ENCODE results near the gene DGCR2.
"Not testable (repeated sequence)": the region's sequence is repeated elsewhere in the genome, so short reads cannot be mapped to it uniquely, and the experiment has no call there.

DGCR2 gene

DNA sequence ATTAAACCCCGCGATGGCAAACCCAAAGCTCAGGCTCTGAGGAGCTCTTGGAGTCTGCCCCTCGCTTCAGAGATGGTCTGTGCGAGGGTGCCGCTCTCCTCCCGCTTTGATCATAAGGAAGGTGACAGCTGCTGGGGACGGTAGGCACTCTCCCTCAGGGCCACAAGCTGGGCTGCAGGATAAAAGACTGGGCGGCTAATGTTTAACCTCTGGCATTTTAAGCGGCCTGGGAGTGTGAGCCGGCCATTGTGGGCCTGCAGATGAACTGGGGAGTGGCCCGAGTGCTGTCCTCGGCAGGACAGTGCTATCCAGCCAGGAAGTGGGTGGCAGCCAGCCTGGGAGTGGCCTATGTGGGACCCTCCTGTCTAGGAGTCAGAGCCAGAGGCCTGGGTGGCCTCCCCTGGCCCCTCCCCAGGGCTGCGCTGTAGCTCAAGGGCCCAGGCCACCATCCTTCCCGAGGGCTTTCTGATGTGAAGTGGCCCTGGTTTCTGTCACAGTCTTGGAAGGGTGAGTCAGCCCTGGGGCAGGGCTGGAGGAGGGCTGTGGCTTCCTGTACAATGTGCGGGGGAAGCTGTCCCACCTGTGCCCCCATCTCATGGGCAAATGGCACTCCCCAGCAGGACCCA is 127.4 kb downstream of the DGCR2 start:
- no peak for DNase-seq

DNA sequence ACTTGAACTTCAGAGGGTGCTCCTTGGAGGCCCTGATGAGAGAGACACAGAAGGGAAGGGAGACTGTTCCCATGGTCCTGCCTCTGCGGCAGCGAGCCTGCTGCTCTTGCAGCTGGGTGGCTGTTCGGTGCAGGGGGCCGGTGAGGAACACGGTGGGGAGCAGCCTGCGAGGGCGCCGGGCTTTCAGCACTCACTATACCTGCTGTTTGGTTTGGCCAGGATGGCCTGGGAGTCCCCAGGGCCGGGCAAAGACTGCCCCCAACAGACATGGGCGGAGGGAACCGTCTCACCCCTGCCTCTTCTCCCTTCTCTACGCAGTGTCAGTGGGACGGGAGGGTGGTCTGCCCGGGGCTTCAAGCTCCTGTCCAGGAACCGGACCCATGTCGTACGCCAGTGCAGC is 128.2 kb downstream of the DGCR2 start:
- DNase-seq: no peak

DNA sequence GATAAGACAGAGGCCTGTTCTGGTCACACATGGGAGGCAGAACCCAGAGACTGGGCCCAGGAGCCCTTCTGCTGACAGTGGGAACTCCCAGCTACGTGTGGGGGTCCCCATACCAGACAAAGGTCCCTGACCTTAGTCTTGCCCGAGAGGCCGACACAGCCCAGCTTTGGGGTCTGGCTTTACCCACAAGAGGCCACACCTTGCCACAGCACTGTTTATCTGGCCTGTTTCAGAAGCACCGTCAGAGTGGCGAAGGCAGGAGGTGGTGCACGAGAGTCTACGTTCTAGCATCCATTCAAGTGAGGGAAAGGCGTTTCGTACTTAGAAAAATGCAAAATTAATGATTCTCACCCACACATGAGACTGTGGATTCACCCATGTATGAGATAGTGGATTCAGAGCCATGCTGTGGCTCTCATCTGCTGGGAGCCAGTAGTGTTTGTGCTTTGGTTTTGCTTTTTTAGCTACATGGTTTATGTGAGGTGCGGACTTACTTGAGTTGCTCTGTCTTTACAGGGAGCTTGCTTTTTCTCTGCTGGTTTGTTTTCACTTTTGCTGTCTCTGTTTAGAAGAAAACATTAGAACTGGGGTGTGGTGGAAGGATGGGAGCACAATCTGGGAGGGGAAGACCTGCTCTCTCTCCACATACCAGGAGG is 129.5 kb downstream of the DGCR2 start:
- no peak for DNase-seq

DNA sequence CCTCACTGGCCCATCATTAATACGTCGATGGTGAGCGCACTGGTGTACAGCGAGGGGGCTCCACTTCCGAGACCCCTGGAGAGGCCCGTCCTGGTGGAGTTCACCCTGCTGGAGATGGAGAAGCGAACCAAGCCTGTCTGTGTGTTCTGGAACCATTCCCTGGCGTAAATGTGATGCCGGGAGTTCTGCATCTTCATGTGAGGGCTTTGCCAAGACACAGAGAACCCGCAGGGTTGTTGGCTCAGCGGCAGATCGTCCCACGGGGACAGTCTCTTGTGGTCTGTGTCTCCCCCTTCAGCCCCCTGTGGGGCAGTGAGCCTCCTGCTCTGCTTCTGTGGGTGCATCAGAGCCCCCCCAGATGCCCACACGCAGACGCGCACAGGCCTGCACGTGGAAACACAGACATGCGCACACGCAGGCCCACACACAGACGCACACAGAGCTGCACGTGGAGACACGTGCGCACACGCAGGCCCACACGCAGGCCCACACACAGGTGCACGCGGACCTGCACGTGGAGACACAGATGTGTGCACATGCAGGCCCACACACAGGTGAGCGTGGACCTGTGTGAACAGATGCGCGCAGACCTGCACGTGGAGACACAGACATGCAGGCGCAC is 130.3 kb downstream of the DGCR2 start:
- DNase-seq: no peak

DNA sequence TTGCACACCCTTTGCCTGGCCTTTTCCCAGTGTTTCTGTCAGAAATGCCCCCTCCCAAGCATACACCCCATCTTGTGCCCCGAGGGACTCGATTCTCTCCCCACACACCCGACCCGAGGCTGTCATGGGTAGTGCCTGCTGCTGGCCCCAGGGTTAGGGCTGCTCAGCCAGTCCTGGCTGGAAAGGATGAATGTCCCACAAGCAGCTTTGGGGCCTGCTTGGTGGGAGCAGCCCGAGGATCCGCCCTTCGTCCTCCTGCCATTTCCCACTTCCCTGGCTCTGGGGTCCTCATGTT is 131.1 kb downstream of the DGCR2 start:
- DNase-seq: no peak

DNA sequence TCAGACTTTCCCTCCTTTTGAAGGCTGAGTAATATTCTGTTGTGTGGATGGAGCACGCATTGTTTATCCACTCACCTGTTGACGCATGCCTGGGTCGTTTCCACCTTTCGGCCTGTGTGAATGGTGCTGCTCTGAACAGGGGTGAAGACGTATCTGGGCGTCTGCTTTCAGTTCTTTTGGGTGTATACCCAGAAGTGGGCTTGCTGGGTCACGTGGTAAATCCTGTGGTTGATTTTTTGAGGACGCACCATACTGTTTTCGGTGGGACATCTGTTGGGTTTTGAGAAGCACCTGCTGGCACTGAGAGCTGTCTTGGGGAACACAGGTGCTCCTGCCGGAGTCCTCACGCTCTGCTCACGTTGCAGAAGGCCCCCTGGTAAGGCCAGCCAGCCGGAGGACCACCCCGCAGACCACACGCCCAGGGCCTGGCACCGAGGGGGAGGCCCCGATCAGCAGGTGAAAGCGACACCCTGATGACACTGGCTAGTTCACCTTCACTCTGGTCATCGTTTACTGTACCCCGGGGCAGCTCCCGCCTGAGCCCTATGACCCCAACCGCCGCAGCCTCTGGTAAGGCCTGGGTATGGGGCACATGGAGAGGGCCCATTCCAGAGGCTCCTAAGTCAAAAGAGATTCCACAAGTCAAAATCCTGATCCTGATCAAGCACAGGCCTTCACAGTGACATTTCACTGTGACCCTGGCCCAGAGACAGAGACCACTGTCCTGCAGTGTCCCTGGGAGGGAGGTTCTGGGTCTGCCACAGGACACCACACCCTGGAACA is 131.7 kb downstream of the DGCR2 start:
- DNase-seq: no peak

DNA sequence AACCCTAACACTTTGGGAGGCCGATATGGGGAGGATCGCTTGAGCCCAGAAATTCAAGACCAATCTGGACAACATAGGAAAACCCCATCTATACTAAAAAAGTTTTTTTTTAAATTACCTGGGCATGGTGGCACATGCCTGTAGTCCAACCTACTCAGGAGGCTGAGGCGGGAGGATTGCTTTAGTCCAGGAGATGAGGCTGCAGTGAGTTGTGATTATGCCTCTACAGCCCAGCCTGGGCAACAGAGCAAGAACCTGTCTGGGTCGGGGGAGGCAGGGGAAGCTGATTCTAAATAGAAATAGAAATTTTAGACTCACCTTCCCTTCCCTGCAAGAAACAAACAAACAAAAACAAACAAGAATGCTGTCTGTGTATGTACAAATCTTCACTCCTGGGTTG is 133.3 kb downstream of the DGCR2 start:
- DNase-seq: no peak

DNA sequence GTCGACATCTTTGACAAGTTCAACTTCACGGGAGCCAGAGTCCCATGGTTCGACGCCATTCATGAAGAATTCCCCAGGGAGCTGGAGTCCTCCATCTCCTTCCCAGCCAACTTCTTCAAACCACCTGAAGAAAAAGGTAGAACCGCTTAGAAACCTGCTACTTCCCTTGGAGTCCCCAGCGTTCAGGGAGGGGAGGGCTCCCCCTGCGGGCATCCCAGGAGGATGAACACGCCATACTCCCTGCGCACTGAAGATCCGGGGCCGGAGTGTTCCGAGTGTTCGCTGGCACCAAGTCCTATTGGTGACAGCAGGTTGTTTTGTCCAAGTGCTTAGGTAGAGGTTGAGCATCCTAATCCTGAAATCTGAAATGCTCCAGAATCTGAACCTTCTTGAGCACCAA is 134.4 kb downstream of the DGCR2 start:
- DNase-seq: no peak

DNA sequence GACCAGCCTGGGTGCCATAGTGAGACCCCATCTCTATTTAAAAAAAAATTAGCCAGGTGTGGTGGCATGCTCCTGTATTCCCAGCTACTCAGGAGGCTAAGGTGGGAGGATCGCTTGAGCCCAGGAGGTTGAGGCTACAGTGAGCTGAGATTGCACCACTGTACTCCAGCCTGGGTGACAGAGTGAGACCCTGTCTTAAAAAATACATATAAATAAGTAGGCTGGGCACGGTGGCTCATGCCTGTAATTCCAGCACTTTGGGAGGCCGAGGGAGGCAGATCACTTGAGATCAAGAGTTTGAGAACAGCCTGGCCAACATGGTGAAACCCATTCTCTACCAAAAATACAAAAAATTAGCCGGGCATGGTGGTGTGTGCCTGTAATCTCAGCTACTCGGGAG is 135.1 kb downstream of the DGCR2 start:
- DNase-seq: not testable (repeated sequence)

All from CD4-positive, alpha-beta T cell treated with Interleukin-17A for 4 hours (primary cell).